Sciatic nerve (tissue), 2 donors: Measurements from ENCODE around the gene SLC25A21. TPM values are rescaled to one million over a fixed set of nuclear protein-coding genes. Genes with fewer than 3 reads are reported as not detected.
A peak's percentile ranks its signal among the peaks of the same experiment; 100 is the strongest.
"Not testable (repeated sequence)": the region's sequence is repeated elsewhere in the genome, so short reads cannot be mapped to it uniquely, and the experiment has no call there.

ENCODE experiments used
- ATAC-seq: fragments of 200-7000 bp; cut with Tn5 transposase; one replicate; pipeline ENCODE4 v1.9.1; 2020; ENCODE audit warnings: mild to moderate bottlenecking, moderate library complexity
- DNase-seq: peaks from one replicate; pipeline ENCODE4 v3.0.0-alpha.2; 2020; ENCODE audit warnings: low spot score
- intact Hi-C: fragments of 100-400 bp; cut with DNase I; formaldehyde crosslinking; loops from one replicate; pipeline ENCODE4 v1.14.2; 2022
- total RNA-seq: library from RNA; stranded (reverse); fragmentation: NEBNext Ultra II Directional; extraction: Animal tissue kit (Norgen Biotek cat#: 25700); gene quantifications from one replicate; pipeline ENCODE4 v1.2.1, GENCODE V29; 2021
- donor health status: DM: no; HTN: no; CAD: no.
- donor health status: DM: no; HTN: no; CAD: no.

Gene SLC25A21
- total RNA-seq, 1 donor from 2014 or later = 1.4 TPM

DNA sequence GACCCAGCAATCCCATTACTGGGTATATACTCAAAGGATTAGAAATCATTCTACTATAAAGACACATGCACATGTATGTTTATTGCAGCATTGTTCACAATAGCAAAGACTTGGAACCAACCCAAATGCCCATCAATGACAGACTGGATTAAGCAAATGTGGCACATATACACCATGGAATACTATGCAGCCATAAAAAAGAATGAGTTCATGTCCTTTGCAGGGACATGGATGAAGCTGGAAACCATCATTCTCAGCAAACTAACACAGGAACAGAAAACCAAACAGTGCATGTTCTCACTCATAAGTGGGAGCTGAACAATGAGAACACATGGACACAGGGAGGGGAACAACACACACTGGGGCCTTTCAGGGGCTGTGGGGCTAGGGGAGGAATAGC is 310.2 kb downstream of the SLC25A21 start:
- DNase-seq, ATAC-seq, intact Hi-C loops: not testable (repeated sequence)

DNA sequence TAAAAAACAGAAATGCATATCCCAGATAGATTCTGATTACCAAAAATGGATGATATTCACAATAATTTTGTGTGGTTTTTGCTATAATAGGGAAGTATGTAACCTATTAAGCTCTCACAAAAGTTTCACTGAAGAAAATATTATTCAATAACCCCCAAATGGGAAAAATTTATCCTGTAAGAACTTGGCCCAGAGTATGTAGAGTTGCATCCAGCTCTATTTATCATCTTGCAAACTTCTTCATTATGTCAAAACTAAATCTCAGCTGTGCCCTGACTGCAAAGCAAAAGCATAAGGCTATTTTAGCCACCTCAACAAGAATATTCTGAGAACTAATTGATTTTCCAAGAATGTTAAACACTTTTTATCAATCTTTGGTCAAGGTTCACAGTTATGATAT is 311.6 kb downstream of the SLC25A21 start:
- DNase-seq (no peak), ATAC-seq (no peak)
- intact Hi-C loops = no loop called here

DNA sequence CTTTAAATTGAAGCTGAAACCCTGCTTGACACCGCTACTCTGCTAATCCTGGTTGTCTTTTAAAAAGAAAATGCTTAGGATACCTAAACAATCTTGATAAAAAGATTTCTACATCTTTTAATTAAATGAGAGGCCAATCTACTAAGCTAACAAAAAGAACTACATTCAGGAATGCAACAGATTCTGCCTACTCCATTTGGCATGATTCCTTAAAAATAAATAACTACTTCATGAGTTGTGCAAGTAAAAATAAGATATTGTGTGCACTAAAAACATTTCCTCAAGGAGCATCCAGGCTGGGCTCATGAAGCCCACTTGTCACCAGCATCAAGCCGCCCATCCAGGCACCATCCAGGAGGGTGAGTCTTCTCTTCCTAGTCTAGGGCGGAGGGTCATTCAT is 313.3 kb downstream of the SLC25A21 start:
- DNase-seq (no peak), ATAC-seq (peak; percentile 17)
- intact Hi-C loops = no loop called here

GRCh38 chr14:36857842-36858445 is 314.5 kb downstream of the SLC25A21 start:
- intact Hi-C loops = no loop called here
- peak; percentile 92 for ATAC-seq
- no peak for DNase-seq

GRCh38 chr14:36857136-36857535 is 315.3 kb downstream of the SLC25A21 start:
- no peak for DNase-seq
- intact Hi-C loops = no loop called here
- ATAC-seq = no peak

GRCh38 chr14:36856095-36856878 is 316.1 kb downstream of the SLC25A21 start:
- intact Hi-C loops = no loop called here
- no peak for DNase-seq
- no peak for ATAC-seq

DNA sequence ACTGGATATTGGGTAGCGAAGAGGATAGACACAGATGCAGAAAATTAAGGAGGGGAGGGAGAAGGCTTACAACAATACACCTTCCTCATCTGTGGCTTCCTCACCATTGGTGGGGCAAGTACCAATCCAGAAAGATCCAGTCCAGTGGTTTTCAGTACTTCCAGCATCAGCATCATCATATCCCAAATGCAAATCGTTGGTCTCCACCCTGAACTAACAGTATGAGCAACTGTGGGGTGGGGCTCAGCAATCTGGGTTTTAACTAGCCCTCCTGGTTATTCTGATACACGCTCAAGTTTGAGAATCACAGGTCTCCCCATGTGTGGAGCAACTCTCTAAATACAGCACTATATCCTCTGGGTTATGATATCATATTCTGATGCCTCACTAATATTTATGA is 317.0 kb downstream of the SLC25A21 start:
- no peak for DNase-seq
- intact Hi-C loops = no loop called here
- no peak for ATAC-seq

DNA sequence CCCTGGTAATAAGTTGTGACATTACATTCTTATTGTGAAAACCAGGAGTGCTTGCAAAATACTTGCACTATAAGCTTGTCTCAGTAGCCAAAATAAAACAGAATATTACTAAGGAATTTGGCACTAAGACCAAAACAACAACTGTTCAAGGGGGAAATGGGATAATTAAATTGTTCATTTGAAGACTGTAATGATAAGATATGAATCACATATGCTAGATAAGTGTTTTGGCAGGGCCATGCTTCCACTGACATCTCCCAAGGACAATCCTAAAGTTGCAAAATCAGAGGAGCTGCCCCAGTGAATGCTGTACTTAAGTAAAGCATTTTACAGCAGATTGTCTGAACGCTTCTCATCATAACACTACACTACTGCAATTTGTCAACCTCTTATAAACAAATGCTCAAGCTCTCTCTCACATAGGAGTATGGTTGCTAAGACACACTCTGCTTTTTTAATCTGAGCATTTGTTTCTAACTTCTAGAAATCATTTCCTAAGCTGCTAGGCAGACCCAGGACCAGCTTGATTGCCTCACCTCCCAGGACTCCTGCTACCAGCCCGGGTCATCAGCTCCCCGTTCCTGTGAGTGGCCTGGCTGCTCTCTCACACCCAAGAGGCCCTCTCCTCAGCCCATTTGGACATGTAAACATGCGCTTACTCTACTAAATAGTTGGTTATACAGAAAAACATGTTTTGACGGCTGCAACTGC is 319.3 kb downstream of the SLC25A21 start:
- no peak for DNase-seq

DNA sequence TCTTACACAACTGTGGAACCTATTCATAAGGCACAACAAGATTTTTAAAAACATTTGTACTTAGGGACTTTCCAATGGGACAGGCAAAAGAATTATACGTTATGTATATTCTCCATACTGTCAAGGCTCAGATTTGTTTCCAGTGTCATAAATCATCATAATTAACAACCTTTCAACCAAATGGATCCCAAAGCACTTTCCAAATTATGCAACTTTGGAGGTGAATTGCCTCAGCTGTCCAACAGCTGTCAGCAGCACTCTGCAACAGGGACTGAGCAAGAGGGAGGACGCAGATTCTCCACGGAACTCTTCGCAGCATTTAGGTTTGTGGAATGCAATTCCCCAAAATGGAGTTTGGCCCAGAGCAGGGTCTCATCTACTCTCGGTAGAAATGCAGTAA is 324.2 kb downstream of the SLC25A21 start:
- no peak for ATAC-seq
- intact Hi-C loops = no loop called here
- no peak for DNase-seq

More for the DNA sequence above, 319.3 kb downstream of the SLC25A21 start:
- peak; percentile 82 for ATAC-seq
- intact Hi-C loops = no loop called here

DNA sequence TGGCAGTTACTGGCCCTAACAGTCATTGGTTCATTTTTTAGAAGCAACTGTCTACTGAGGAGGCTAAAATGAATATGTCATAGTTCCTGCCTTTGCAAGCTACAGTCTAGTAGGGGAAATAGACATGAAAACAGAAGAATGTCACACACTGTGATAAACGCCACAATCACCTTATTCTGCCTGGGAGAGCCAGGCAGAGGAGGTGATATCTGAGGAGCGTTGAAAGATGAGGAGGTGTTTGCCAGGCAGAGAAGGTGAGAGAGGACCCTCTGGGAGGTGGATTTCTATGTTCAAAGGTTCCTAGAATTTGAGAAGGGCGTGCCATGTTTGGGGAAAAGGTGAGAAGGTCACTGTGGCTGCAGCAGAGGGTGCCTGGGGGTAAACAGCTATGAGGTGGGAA is 325.0 kb downstream of the SLC25A21 start:
- no peak for ATAC-seq
- DNase-seq = no peak
- intact Hi-C loops = no loop called here

GRCh38 chr14:36845356-36846012 is 326.9 kb downstream of the SLC25A21 start:
- ATAC-seq (no peak), DNase-seq (no peak)
- intact Hi-C loops = no loop called here

GRCh38 chr14:36844443-36845195 is 327.8 kb downstream of the SLC25A21 start:
- no peak for ATAC-seq

GRCh38 chr14:36843410-36843809 is 329.0 kb downstream of the SLC25A21 start:
- intact Hi-C loops = no loop called here
- ATAC-seq = no peak

More at GRCh38 chr14:36844443-36845195, 327.8 kb downstream of the SLC25A21 start:
- DNase-seq = no peak
- intact Hi-C loops = no loop called here

DNA sequence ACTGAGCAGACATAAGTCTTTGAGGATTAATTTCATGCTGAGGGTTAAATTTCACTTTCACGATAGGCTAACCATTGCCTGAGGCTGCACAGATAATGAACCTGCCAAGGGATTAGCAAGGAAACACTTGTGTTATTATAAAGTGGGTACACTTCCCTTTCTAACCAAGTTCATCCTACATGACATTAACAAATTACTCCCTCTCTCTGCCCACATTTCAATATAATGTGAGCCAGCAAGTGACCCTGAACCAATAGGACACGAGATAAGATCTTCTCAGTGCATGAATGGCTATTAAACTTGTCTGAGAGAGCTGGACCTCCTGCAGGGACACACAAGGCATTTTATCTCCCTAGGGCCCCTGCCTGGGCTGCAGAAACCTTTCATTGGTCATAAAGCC is 337.3 kb downstream of the SLC25A21 start:
- DNase-seq (no peak), ATAC-seq (no peak)
- intact Hi-C loops = no loop called here

More at GRCh38 chr14:36843410-36843809, 329.0 kb downstream of the SLC25A21 start:
- no peak for DNase-seq

DNA sequence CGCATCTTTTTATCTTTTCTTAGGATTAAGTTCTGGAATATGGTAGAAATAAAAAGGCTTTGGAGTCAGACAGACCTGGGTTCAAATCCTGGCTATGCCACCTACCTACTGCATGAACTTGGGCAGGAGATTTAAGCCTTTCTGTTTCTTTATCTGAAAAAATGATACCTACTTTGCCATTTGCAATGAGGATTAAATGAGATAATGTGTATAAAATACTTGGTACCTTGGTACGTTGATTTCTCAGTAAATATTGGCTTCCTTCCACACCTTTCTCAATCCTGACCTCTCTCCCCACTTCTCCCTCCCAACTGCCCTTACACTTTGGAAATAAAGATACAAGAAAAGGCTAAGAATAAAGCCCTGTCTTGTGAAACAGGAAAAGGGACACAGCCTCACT is 338.1 kb downstream of the SLC25A21 start:
- no peak for DNase-seq
- intact Hi-C loops = no loop called here
- no peak for ATAC-seq

- no peak for DNase-seq
- no peak for ATAC-seq
- intact Hi-C loops = no loop called here
These were observed 342.9 kb downstream of the SLC25A21 start for GRCh38 chr14:36829547-36829946.

DNA sequence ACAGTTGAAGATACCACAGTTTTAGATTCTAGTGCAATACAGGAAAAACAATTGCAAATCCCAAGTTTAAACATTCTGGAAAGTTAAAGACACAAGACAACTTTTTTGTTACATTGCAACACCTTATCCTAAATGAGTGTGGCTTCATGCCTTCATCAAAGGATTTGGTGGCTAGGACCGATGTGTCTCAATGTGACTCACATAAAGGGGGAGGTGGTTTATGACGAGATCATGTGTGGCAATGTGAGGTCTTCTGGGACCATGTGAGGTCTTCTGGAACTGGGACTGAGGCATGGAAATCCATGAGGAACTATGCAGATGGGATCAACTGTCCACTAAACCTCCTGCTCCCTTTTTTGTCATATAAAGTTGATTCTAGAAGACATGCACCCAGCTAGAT is 344.5 kb downstream of the SLC25A21 start:
- no peak for ATAC-seq
- intact Hi-C loops = no loop called here
- DNase-seq = no peak

DNA sequence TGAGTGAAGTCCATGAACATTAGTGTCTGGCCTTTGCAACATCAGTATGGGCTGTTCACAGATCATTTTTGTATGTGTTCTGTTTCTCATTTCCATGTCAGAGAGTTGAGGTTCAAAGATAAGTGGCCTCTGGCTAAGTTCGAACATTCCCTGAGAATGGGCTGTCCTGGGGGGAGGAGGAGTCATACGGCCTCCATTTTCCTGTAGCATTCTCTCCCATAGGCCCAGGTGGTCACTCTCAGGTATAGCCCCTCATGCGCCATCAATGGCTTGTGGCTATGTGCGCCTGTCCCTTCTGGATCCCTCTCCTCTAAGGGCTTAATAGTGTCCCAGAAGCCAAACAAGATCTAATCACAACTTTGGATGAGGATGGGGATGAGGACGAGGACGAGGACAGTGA is 345.8 kb downstream of the SLC25A21 start:
- ATAC-seq = no peak
- DNase-seq = no peak
- intact Hi-C loops = no loop called here

DNA sequence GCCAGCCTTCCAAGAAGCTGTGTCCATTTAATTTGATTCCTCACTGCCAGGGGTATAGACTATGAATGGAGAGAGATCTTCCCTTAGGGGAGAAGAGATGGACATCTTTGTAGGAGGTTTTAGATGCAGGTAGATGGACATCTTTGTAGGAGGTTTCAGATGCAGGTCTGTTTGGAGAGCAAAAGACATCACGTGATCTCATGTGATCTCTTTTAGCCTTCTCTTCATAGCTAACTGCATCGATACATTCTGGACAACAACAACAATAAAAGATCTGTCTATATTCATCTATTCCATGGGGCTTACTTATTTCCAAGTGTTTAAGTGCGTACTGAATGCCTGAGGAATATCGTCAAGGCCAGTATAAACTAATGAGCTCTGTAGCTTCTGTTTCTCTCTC is 347.6 kb downstream of the SLC25A21 start:
- no peak for ATAC-seq
- DNase-seq = no peak
- intact Hi-C loops = no loop called here
